ENCODE results near the gene ITGA7.

Gene ITGA7

DNA sequence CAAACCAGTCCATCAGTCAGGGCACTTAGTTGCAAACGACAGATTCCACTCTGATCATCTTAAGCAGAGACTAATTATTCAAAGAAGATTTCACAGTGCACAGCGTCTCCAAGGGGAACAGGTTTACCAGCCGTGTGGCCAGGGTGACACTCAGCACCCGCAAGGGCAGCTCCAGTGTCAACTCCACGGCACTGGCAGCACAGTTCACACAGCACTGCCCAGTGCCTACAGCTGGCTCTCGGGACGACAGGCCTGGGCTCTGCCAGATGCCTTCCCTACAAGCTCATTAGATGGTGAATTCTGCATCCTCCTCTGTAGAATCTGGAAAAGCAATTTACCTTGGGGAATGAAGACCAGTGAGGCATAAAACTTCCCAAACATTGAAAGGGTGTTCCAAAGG lies 66.1 kb downstream of the ITGA7 start:
- TF ChIP-seq RAD21 (IDR thresholded peaks at IDR 0.05; ENCODE audit: low read depth) (no peak), TAF1 (IDR thresholded peaks at IDR 0.05; ENCODE audit: low read depth) (no peak), CREB1 (IDR thresholded peaks at IDR 0.05; ENCODE audit: low read depth) (no peak), FOXM1 (IDR thresholded peaks at IDR 0.05; ENCODE audit: borderline replicate concordance, low read depth) (no peak), TCF12 (IDR thresholded peaks at IDR 0.05; ENCODE audit: low read depth) (no peak), CEBPB (IDR thresholded peaks at IDR 0.05) (no peak), YY1 (IDR thresholded peaks at IDR 0.05; ENCODE audit: low read depth) (no peak), TEAD4 (IDR thresholded peaks at IDR 0.05) (no peak), ZBTB7A (IDR thresholded peaks at IDR 0.05; ENCODE audit: low read depth) (no peak)
- TF ChIP-seq, protein P1, sequence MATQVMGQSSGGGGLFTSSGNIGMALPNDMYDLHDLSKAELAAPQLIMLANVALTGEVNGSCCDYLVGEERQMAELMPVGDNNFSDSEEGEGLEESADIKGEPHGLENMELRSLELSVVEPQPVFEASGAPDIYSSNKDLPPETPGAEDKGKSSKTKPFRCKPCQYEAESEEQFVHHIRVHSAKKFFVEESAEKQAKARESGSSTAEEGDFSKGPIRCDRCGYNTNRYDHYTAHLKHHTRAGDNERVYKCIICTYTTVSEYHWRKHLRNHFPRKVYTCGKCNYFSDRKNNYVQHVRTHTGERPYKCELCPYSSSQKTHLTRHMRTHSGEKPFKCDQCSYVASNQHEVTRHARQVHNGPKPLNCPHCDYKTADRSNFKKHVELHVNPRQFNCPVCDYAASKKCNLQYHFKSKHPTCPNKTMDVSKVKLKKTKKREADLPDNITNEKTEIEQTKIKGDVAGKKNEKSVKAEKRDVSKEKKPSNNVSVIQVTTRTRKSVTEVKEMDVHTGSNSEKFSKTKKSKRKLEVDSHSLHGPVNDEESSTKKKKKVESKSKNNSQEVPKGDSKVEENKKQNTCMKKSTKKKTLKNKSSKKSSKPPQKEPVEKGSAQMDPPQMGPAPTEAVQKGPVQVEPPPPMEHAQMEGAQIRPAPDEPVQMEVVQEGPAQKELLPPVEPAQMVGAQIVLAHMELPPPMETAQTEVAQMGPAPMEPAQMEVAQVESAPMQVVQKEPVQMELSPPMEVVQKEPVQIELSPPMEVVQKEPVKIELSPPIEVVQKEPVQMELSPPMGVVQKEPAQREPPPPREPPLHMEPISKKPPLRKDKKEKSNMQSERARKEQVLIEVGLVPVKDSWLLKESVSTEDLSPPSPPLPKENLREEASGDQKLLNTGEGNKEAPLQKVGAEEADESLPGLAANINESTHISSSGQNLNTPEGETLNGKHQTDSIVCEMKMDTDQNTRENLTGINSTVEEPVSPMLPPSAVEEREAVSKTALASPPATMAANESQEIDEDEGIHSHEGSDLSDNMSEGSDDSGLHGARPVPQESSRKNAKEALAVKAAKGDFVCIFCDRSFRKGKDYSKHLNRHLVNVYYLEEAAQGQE (IDR thresholded peaks at IDR 0.05; ENCODE audit: low read depth), result no peak

- TF ChIP-seq TCF12 (IDR thresholded peaks at IDR 0.05; ENCODE audit: low read depth) (no peak), USF1 (IDR thresholded peaks at IDR 0.05) (no peak), NFIC (IDR thresholded peaks at IDR 0.05) (no peak), EP300 (IDR thresholded peaks at IDR 0.05; ENCODE audit: borderline replicate concordance) (no peak), FOXM1 (IDR thresholded peaks at IDR 0.05; ENCODE audit: borderline replicate concordance, low read depth) (no peak), EGR1 (IDR thresholded peaks at IDR 0.05) (no peak), RAD21 (IDR thresholded peaks at IDR 0.05; ENCODE audit: low read depth) (no peak), TAF1 (IDR thresholded peaks at IDR 0.05; ENCODE audit: low read depth) (no peak)
- TF ChIP-seq, protein P2, sequence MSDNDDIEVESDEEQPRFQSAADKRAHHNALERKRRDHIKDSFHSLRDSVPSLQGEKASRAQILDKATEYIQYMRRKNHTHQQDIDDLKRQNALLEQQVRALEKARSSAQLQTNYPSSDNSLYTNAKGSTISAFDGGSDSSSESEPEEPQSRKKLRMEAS (IDR thresholded peaks at IDR 0.05), result no peak
Observed at GRCh38 chr12:55637467-55637866, 70.2 kb downstream of the ITGA7 start.

DNA sequence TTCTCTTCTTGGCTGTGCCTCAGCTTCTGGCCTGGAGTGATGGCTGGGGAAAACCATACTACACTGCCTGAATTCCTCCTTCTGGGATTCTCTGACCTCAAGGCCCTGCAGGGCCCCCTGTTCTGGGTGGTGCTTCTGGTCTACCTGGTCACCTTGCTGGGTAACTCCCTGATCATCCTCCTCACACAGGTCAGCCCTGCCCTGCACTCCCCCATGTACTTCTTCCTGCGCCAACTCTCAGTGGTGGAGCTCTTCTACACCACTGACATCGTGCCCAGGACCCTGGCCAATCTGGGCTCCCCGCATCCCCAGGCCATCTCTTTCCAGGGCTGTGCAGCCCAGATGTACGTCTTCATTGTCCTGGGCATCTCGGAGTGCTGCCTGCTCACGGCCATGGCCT lies 70.9 kb downstream of the ITGA7 start, which contains the start of gene OR10P1:
TSS of gene OR10P1 (plus strand) at position 40 of the 400 bp plus-strand sequence. CDS start at position 40, 0 bp downstream.
- no peak for TF ChIP-seq RAD21 (IDR thresholded peaks at IDR 0.05; ENCODE audit: low read depth)
- TF ChIP-seq USF1 (IDR thresholded peaks at IDR 0.05), result no peak
- no peak for TF ChIP-seq EGR1 (IDR thresholded peaks at IDR 0.05)
- no peak for TF ChIP-seq NFIC (IDR thresholded peaks at IDR 0.05)
- no peak for TF ChIP-seq ZBTB7A (IDR thresholded peaks at IDR 0.05; ENCODE audit: low read depth)
- no peak for TF ChIP-seq FOXM1 (IDR thresholded peaks at IDR 0.05; ENCODE audit: borderline replicate concordance, low read depth)
- TF ChIP-seq, protein P2 (IDR thresholded peaks at IDR 0.05), result no peak
- TF ChIP-seq, protein P1 (IDR thresholded peaks at IDR 0.05; ENCODE audit: low read depth), result no peak
- no peak for TF ChIP-seq CREB1 (IDR thresholded peaks at IDR 0.05; ENCODE audit: low read depth)
- no peak for TF ChIP-seq YY1 (IDR thresholded peaks at IDR 0.05; ENCODE audit: low read depth)
- TF ChIP-seq EP300 (IDR thresholded peaks at IDR 0.05; ENCODE audit: borderline replicate concordance), result no peak
- TF ChIP-seq TCF12 (IDR thresholded peaks at IDR 0.05; ENCODE audit: low read depth), result no peak
- no peak for TF ChIP-seq TEAD4 (IDR thresholded peaks at IDR 0.05)

GRCh38 chr12:55636116-55636655 lies 71.5 kb downstream of the ITGA7 start:
- no peak for TF ChIP-seq CREB1 (IDR thresholded peaks at IDR 0.05; ENCODE audit: low read depth)
- no peak for TF ChIP-seq CEBPB (IDR thresholded peaks at IDR 0.05)
- no peak for TF ChIP-seq ZBTB7A (IDR thresholded peaks at IDR 0.05; ENCODE audit: low read depth)
- TF ChIP-seq YY1 (IDR thresholded peaks at IDR 0.05; ENCODE audit: low read depth), result no peak
- TF ChIP-seq EP300 (IDR thresholded peaks at IDR 0.05; ENCODE audit: borderline replicate concordance), result no peak
- TF ChIP-seq TCF12 (IDR thresholded peaks at IDR 0.05; ENCODE audit: low read depth), result no peak
- no peak for TF ChIP-seq EGR1 (IDR thresholded peaks at IDR 0.05)

Measured in Ishikawa (cell line).